ENCODE measurements around the gene NFASC. TPM values are rescaled to one million over a fixed set of nuclear protein-coding genes. Genes with fewer than 3 reads are reported as not detected.

NFASC gene
- total RNA-seq, 2 donors from 2014 or later: 4.4 to 7.6 TPM

DNA sequence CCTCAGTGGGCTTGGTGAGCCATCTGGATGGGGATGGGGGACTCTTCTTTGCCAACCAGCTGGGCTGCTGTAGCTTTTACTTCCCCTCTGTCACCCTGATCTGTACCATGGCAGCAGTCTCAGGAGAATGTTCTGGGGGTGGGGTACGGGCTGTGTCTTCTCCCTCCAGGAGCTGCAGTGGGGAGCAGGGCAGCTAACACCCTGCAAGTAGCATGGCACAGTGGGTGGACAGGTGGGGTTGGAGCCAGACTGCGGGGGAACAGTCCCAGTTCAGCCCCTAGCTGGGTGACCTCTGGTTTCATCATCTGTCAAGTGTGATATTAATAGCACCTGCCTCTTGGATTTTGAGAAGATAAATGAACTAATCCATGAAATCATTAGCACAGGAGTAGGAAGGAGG lies 3.1 kb downstream of the NFASC start:
- no peaks in the 10 kb centered on the region for H3K27me3 ChIP-seq
- no peaks in the 10 kb centered on the region for H3K36me3 ChIP-seq (replicated peaks in 1 of 2; ENCODE audit: insufficient read depth in 1 of 2, low read depth in 2 of 2)
- H3K27ac ChIP-seq: no peak overlapping the region
- ATAC-seq (no peak), DNase-seq (no peak)
- no peak for TF ChIP-seq POLR2A (IDR thresholded peaks at IDR 0.05)
- TF ChIP-seq, protein P1, sequence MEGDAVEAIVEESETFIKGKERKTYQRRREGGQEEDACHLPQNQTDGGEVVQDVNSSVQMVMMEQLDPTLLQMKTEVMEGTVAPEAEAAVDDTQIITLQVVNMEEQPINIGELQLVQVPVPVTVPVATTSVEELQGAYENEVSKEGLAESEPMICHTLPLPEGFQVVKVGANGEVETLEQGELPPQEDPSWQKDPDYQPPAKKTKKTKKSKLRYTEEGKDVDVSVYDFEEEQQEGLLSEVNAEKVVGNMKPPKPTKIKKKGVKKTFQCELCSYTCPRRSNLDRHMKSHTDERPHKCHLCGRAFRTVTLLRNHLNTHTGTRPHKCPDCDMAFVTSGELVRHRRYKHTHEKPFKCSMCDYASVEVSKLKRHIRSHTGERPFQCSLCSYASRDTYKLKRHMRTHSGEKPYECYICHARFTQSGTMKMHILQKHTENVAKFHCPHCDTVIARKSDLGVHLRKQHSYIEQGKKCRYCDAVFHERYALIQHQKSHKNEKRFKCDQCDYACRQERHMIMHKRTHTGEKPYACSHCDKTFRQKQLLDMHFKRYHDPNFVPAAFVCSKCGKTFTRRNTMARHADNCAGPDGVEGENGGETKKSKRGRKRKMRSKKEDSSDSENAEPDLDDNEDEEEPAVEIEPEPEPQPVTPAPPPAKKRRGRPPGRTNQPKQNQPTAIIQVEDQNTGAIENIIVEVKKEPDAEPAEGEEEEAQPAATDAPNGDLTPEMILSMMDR (IDR thresholded peaks at IDR 0.05): no peak
- intact Hi-C loops (cut with DNase I): no loop called here
- no peaks in the 10 kb centered on the region for H3K9me3 ChIP-seq
- H3K4me3 ChIP-seq: no peak overlapping the region
- H3K4me1 ChIP-seq: no peaks in the 10 kb centered on the region
- 74 to 75% methylated on average over 2 of the region's 2 CpGs for WGBS, 2 donors

DNA sequence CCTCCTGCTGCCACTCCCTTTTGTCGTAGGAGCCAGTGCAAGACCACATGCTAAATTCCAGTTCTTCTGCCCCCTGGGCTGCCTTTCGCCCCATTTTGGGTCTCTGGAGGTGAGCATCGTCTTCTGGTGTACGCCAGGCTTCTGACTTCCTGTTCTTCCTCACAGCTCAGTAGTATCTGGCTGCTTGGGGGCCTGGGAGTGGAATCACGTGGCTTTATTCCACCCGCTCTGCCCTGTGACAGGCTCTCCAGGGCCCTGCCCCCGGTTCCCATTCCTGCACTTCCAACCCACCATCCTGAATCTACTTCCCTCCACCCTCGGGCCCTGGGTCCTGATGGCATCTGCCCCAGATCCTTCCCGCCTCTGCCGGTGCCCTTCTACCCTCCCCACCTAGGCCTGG lies 3.6 kb downstream of the NFASC start:
- intact Hi-C loops (cut with DNase I): no loop called here
- DNase-seq: no peak
- no peaks in the 10 kb centered on the region for H3K9me3 ChIP-seq
- TF ChIP-seq, protein P1 (IDR thresholded peaks at IDR 0.05): no peak
- TF ChIP-seq POLR2A (IDR thresholded peaks at IDR 0.05): no peak
- H3K27ac ChIP-seq: no peak overlapping the region
- H3K36me3 ChIP-seq (replicated peaks in 1 of 2; ENCODE audit: insufficient read depth in 1 of 2, low read depth in 2 of 2): no peaks in the 10 kb centered on the region
- ATAC-seq: no peak
- 80 to 83% methylated on average over 10 of the region's 10 CpGs for WGBS, 2 donors
- no peak overlapping the region for H3K4me3 ChIP-seq
- H3K4me1 ChIP-seq: no peaks in the 10 kb centered on the region
- H3K27me3 ChIP-seq: no peaks in the 10 kb centered on the region

DNA sequence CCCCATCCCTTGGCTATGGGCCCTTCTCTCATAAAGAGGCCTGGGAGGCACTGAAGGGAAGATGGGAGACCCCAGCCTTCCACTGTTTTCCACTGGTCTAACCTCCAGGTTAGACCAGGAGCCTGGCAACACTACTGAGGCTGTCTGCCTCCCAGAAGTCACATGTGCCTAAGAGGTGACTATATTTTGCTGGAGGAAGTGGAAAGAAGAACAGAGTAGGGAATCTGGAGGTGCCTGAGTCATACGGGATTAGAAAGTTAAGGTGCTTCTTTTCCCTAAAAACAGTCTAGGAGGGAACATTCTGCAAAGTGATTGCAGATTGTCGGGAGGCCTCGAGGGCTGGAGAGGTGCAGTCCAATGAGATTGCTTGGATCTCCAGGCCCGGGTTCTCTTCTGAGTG lies 4.6 kb downstream of the NFASC start:
- Histone ChIP-seq H3K4me3 (no peak overlapping the region), H3K27me3 (no peaks in the 10 kb centered on the region), H3K9me3 (no peaks in the 10 kb centered on the region), H3K36me3 (replicated peaks in 1 of 2; ENCODE audit: insufficient read depth in 1 of 2, low read depth in 2 of 2) (no peaks in the 10 kb centered on the region), H3K27ac (no peak overlapping the region), H3K4me1 (no peaks in the 10 kb centered on the region)
- no peak for ATAC-seq
- no peak for DNase-seq
- 46 to 62% methylated on average over 4 of the region's 4 CpGs for WGBS, 2 donors
- intact Hi-C loops (cut with DNase I): no loop called here
- TF ChIP-seq, protein P1 (IDR thresholded peaks at IDR 0.05): no peak
- no peak for TF ChIP-seq POLR2A (IDR thresholded peaks at IDR 0.05)

DNA sequence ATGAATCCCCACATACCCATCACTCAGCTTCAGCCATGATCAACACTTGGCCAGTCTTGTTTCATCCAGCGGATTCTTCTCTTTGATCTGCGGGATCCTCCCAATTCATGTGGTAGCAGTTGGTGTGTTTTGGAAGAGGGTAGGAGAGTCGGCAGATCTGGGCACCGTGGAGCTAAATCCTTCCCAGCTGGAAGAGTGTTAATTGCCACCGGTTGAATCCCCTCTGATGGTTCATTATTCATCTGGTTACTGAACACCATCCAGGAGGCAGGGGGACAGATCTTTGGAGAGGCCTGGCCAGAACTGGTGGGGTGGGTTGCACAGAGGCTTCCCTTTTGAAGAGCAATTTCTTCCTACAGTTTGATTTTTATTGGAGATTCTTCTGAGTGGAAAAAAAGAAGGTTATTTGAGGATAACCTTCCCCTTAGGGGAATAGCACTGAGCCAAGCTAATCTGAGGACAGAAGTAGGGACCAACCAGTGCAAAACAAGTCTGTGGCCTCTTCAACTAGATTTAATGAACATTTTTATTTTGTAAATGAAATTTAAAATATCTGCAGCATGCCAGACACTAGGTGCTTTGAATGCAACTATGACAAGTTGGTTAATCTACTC lies 8.1 kb downstream of the NFASC start:
- WGBS, 2 donors: 41 to 51% methylated on average over 5 of the region's 5 CpGs
- Histone ChIP-seq H3K9me3 (no peaks in the 10 kb centered on the region), H3K4me1 (no peaks in the 10 kb centered on the region), H3K27me3 (no peaks in the 10 kb centered on the region), H3K36me3 (replicated peaks in 1 of 2; ENCODE audit: insufficient read depth in 1 of 2, low read depth in 2 of 2) (no peaks in the 10 kb centered on the region), H3K4me3 (no peak overlapping the region), H3K27ac (no peak overlapping the region)
- ATAC-seq: no peak
- no peak for DNase-seq
- intact Hi-C loops (cut with DNase I): no loop called here
- TF ChIP-seq, protein P1 (IDR thresholded peaks at IDR 0.05): no peak
- no peak for TF ChIP-seq POLR2A (IDR thresholded peaks at IDR 0.05)

DNA sequence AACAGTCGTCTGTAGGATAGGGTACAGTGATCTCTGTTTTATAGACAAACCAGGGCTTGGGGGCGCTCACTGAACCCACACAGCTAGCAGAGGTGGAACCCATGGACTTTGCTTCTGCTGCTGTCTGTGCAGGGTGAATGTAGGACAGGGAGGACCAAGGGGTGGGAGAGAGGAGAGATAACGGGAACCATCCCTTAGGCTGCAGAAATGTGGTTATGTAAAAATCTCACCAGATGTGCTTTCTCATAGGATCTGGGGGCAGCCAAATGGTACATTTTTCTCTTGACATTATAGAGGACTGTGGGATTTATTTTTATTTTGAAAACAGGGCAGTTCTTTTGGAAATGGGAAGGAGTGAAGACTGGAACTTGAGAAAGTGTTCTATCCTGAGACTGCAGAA lies 8.7 kb downstream of the NFASC start:
- ATAC-seq: peak; percentile 40
- no peak for DNase-seq

More for the DNA sequence above, 8.7 kb downstream of the NFASC start:
- H3K36me3 ChIP-seq (replicated peaks in 1 of 2; ENCODE audit: insufficient read depth in 1 of 2, low read depth in 2 of 2): no peaks in the 10 kb centered on the region
- H3K27ac ChIP-seq: no peak overlapping the region
- no peaks in the 10 kb centered on the region for H3K27me3 ChIP-seq
- 51 to 73% methylated on average over 3 of the region's 3 CpGs for WGBS, 2 donors
- no peaks in the 10 kb centered on the region for H3K9me3 ChIP-seq
- H3K4me1 ChIP-seq: no peaks in the 10 kb centered on the region
- intact Hi-C loops (cut with DNase I): no loop called here
- no peak overlapping the region for H3K4me3 ChIP-seq
- TF ChIP-seq, protein P1 (IDR thresholded peaks at IDR 0.05): no peak
- no peak for TF ChIP-seq POLR2A (IDR thresholded peaks at IDR 0.05)
